ENCODE results near the gene AP1G1.
"Not testable (repeated sequence)": the region's sequence is repeated elsewhere in the genome, so short reads cannot be mapped to it uniquely, and the experiment has no call there.

- TF ChIP-seq, protein P1, sequence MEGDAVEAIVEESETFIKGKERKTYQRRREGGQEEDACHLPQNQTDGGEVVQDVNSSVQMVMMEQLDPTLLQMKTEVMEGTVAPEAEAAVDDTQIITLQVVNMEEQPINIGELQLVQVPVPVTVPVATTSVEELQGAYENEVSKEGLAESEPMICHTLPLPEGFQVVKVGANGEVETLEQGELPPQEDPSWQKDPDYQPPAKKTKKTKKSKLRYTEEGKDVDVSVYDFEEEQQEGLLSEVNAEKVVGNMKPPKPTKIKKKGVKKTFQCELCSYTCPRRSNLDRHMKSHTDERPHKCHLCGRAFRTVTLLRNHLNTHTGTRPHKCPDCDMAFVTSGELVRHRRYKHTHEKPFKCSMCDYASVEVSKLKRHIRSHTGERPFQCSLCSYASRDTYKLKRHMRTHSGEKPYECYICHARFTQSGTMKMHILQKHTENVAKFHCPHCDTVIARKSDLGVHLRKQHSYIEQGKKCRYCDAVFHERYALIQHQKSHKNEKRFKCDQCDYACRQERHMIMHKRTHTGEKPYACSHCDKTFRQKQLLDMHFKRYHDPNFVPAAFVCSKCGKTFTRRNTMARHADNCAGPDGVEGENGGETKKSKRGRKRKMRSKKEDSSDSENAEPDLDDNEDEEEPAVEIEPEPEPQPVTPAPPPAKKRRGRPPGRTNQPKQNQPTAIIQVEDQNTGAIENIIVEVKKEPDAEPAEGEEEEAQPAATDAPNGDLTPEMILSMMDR (optimal IDR thresholded peaks at IDR 0.05 in 1 of 3, IDR thresholded peaks at IDR 0.05 in 1 of 3, conservative IDR thresholded peaks at IDR 0.05 in 1 of 3; ENCODE audit: extremely low read depth in 1 of 3, insufficient read depth in 2 of 3, low read length in 3 of 3): not testable (repeated sequence)
- TF ChIP-seq EZH2 (IDR thresholded peaks at IDR 0.05; ENCODE audit: low read length): not testable (repeated sequence)
These were observed 23.1 kb upstream of the AP1G1 start for GRCh38 chr16:71831698-71832097.

Data from keratinocyte (primary cell).